KG1 (cell line): ENCODE data around the gene ZNF891.

Experiments
- DNase-seq: peaks from one replicate; lab custom pipeline; 2025; lab: John Stamatoyannopoulos, UW

The ZNF891 gene

DNA sequence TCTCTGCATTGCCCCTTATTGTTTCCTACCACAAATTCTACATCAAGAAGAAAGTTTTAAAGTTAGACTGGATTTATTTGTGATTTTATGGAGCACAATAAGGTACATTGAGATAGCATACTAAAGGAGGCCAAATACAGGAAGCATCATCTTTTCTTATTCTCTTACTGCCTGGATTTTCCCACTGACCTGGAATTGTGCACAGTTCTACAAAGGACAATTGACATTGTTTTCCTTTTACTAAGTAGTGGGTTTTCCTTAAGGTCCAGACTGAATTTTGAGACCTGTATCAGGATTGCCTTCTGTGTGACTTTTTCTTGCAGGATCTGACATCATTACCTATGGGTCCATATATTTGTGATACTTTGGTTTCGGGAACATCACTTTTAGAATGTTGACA is 68.1 kb downstream of the ZNF891 start:
- DNase-seq, result no peak

DNA sequence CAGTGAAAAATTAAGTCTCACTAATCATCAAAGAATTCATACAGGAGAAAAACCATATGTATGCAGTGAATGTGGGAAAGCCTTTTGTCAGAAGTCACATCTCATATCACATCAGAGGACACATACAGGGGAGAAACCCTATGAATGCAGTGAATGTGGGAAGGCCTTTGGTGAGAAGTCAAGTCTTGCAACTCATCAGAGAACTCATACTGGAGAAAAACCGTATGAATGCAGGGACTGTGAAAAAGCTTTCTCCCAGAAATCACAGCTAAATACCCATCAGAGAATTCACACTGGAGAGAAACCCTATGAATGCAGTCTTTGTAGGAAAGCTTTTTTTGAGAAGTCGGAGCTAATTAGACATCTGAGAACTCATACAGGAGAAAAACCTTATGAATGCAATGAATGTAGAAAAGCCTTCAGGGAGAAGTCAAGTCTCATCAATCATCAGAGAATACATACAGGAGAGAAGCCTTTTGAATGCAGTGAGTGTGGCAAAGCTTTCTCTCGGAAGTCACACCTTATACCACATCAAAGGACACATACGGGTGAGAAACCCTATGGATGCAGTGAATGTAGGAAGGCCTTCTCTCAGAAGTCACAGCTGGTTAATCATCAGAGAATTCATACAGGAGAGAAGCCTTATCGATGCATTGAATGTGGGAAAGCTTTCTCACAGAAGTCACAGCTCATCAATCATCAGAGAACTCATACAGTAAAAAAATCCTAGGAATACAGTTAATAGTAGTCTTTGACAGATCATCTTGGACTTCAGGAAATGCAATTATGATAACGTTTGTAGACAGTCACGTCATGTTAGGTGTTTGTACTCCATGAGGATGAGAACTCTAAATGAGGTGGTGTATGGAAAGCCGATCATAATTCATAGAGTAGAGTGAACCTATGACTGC is 71.6 kb downstream of the ZNF891 start:
- no peak for DNase-seq

DNA sequence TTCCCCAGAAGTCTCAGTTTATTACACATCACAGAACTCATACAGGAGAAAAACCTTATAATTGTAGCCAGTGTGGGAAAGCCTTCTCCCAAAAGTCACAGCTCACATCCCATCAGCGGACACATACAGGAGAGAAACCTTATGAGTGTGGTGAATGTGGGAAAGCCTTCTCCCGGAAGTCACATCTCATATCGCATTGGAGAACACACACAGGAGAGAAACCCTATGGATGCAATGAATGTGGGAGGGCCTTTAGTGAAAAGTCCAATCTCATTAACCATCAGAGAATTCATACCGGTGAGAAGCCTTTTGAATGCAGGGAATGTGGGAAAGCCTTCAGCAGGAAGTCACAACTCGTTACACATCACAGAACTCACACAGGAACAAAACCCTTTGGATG is 72.6 kb downstream of the ZNF891 start:
- no peak for DNase-seq
